ENCODE measurements around the gene ZSCAN21.
"Not testable (repeated sequence)": the region's sequence is repeated elsewhere in the genome, so short reads cannot be mapped to it uniquely, and the experiment has no call there.

Gene ZSCAN21

GRCh38 chr7:100049441-100050291, at the start of gene ZSCAN21:
ZSCAN21 (plus strand) TSS chr7:100049774; CDS start chr7:100057007, 7,233 bp downstream.
- peak; percentile 94 for DNase-seq (ENCODE audit: low read depth, low spot score)

- no peak for DNase-seq (ENCODE audit: low read depth, low spot score)
Observed at GRCh38 chr7:100000239-100000638, 49.3 kb upstream of the ZSCAN21 start.

- DNase-seq (ENCODE audit: low read depth, low spot score) = no peak
Observed at GRCh38 chr7:100003711-100004661, 45.6 kb upstream of the ZSCAN21 start.

- DNase-seq (ENCODE audit: low read depth, low spot score) = no peak
Observed at GRCh38 chr7:100007887-100008286, 41.7 kb upstream of the ZSCAN21 start.

GRCh38 chr7:100008525-100008924, 41.0 kb upstream of the ZSCAN21 start:
- DNase-seq (ENCODE audit: low read depth, low spot score) = no peak

- not testable (repeated sequence) for DNase-seq (ENCODE audit: low read depth, low spot score)
Observed at GRCh38 chr7:100009952-100010351, 39.6 kb upstream of the ZSCAN21 start.

- no peak for DNase-seq (ENCODE audit: low read depth, low spot score)
Observed at GRCh38 chr7:100010901-100011300, 38.7 kb upstream of the ZSCAN21 start.

GRCh38 chr7:100011516-100011915, 38.1 kb upstream of the ZSCAN21 start:
- no peak for DNase-seq (ENCODE audit: low read depth, low spot score)

GRCh38 chr7:100012385-100013327, 36.9 kb upstream of the ZSCAN21 start:
- DNase-seq (ENCODE audit: low read depth, low spot score) = not testable (repeated sequence)

GRCh38 chr7:100013328-100013676, 36.3 kb upstream of the ZSCAN21 start:
- no peak for DNase-seq (ENCODE audit: low read depth, low spot score)

- DNase-seq (ENCODE audit: low read depth, low spot score) = peak; percentile 96
Observed at GRCh38 chr7:100015232-100016214, 34.1 kb upstream of the ZSCAN21 start, which contains the start of gene ZKSCAN1. ZKSCAN1 (plus strand) TSS chr7:100015596; CDS start chr7:100023507, 7,911 bp downstream.

GRCh38 chr7:100016215-100016901, 33.2 kb upstream of the ZSCAN21 start:
- peak; percentile 59 for DNase-seq (ENCODE audit: low read depth, low spot score)

- DNase-seq (ENCODE audit: low read depth, low spot score) = peak; percentile 18
Observed at GRCh38 chr7:100017300-100017699, 32.3 kb upstream of the ZSCAN21 start.

GRCh38 chr7:100017875-100018274, 31.7 kb upstream of the ZSCAN21 start:
- no peak for DNase-seq (ENCODE audit: low read depth, low spot score)

- DNase-seq (ENCODE audit: low read depth, low spot score) = no peak
Observed at GRCh38 chr7:100019908-100020307, 29.7 kb upstream of the ZSCAN21 start.

GRCh38 chr7:100021297-100021696, 28.3 kb upstream of the ZSCAN21 start:
- peak; percentile 11 for DNase-seq (ENCODE audit: low read depth, low spot score)

GRCh38 chr7:100022621-100023020, 27.0 kb upstream of the ZSCAN21 start:
- DNase-seq (ENCODE audit: low read depth, low spot score) = no peak

GRCh38 chr7:100023526-100023925, 26.0 kb upstream of the ZSCAN21 start:
- no peak for DNase-seq (ENCODE audit: low read depth, low spot score)

- DNase-seq (ENCODE audit: low read depth, low spot score) = no peak
Observed at GRCh38 chr7:100024020-100024619, 25.5 kb upstream of the ZSCAN21 start.
